Measurements from ENCODE around the gene ZFHX3.

The ZFHX3 gene

GRCh38 chr16:72847187-72848027 is 200.5 kb downstream of the ZFHX3 start:
- no peak for DNase-seq (ENCODE audit: low read depth)

DNA sequence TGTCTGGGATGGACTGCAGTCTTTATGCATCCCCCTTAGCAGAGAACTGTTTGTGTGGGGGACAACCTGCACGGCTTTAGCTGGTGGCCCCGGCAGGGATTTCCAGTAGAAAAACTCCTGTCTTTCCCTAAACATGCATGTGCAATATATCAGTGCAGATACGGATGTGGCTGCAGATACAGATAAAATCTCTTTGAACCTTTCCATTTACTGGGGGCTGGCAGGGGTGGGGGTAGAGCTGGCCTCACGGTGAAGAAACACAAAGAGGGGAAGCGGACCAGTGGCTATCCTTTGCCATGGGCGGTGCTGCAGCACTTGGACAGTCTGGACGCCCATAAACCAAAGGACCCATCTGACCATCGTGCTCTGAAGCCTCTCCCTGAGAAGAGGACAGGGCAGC is 201.3 kb downstream of the ZFHX3 start:
- no peak for DNase-seq (ENCODE audit: low read depth)

DNA sequence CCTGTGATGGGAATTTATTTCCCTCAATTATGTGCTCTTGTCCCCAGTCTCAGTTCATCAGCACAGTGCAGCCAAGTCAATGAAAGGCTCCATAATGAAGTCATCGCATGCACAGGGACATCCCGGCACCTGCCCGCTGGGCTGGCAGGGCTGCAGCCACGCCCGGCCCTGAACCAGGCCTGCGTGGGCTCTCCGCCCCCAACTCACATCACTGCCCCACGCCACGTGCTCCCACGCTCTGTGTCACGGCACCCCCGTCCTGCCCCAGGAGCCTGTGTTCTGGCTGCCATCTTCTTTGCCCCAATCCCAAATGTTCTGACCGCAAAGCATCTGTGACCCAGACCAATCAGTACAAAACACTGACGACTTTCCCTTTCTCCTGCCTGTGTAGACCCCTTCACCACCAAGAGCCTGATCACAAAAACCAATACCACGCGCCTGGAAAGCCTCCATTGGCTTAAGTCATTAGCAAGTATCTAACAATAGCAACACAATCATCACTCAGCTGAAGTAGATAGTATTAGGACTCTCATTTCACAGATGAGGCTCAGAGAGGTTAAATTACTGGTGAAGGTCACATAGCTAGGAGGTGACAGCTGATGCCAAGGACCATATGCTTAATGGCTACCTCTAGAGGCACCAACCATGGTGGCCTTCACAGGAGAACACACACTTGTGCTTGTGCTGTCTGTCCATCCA is 202.5 kb downstream of the ZFHX3 start:
- DNase-seq (ENCODE audit: low read depth), result no peak

GRCh38 chr16:72844225-72844920 is 203.6 kb downstream of the ZFHX3 start:
- no peak for DNase-seq (ENCODE audit: low read depth)

- DNase-seq (ENCODE audit: low read depth), result no peak
Observed at GRCh38 chr16:72841506-72841905, 206.4 kb downstream of the ZFHX3 start.

GRCh38 chr16:72840631-72841381 is 207.1 kb downstream of the ZFHX3 start:
- no peak for DNase-seq (ENCODE audit: low read depth)

DNA sequence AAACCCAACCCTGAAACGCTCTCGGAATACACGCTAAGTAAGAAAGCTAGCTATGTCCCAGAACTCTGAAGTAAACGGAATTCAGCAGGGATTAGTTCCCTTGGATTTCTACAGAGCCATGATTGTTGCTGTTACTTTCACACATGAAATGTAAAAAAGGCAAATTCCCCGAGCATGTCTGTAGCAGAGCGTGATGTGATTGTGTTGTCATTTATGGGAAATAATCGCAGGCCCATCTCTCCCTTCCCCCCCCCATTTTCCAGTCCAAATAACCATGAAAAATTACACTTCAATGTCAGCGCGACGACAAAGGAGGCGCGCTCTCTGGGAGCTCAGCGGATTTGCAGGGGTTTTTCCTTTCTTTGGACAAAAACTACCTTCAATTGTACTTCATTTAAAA is 209.0 kb downstream of the ZFHX3 start:
- no peak for DNase-seq (ENCODE audit: low read depth)

- no peak for DNase-seq (ENCODE audit: low read depth)
Observed at GRCh38 chr16:72838586-72838910, 209.4 kb downstream of the ZFHX3 start.

GRCh38 chr16:72837846-72838585 is 209.9 kb downstream of the ZFHX3 start:
- no peak for DNase-seq (ENCODE audit: low read depth)

GRCh38 chr16:72836985-72837384 is 210.9 kb downstream of the ZFHX3 start:
- DNase-seq (ENCODE audit: low read depth), result no peak

DNA sequence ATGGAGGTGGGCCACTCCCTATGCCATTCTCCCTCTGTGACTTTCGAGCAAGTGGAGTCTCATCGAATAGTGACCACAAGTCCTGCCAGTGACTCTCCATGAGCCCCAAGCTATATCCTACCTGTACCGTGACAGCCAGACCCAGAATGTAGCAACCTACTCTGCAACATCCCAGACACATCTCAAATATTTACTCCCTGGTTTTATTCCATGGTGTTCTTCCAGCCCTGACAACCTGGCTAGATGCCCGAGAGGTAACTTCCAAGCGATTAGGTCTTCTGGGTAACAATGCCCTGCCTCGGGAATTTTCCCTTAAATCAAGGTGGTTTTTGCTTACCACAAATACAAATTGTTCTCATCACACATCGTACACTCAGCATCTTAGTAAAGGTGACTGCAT is 211.7 kb downstream of the ZFHX3 start:
- DNase-seq (ENCODE audit: low read depth), result no peak

GRCh38 chr16:72835086-72835485 is 212.8 kb downstream of the ZFHX3 start:
- DNase-seq (ENCODE audit: low read depth), result no peak

DNA sequence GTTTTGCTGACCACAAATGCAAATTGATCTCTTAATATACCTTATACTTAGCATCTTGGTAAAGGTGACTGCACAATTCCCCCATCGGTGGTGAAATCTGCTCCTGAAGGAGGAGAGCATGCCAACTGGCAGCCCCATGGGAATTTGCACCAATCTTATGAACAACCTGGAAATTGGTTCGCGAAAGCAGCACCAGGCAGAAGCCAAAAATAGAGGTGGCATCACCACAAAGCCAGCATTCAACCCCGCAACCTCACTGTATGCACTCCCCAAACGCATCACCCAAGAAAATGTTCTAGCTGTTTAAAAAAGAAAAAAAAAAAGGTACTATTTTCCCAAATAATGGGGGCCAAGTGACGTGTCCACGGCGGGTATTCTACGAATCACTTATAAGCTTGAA is 213.4 kb downstream of the ZFHX3 start:
- no peak for DNase-seq (ENCODE audit: low read depth)

DNA sequence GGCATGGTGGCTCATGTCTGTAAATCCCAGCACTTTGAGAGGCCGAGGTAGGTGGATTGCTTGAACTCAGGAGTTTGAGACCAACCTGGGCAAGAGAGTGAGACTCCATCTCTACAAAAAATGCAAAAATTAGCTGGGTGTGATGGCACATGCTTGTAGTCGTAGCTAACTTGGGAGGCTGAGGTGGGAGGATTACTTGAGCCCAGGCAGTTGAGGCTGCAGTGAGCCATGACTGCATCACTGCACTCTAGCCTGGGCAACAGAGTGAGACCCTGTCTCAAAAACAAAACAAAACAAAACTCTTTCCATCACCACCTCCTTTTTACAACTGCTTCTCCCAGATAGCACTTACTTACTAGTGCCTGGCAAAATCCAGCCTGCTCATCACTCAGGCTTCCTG is 214.0 kb downstream of the ZFHX3 start:
- DNase-seq (ENCODE audit: low read depth), result no peak

GRCh38 chr16:72833482-72833881 is 214.4 kb downstream of the ZFHX3 start:
- no peak for DNase-seq (ENCODE audit: low read depth)

- no peak for DNase-seq (ENCODE audit: low read depth)
Observed at GRCh38 chr16:72832621-72833248, 215.2 kb downstream of the ZFHX3 start.

- DNase-seq (ENCODE audit: low read depth), result no peak
Observed at GRCh38 chr16:72829846-72830775, 217.8 kb downstream of the ZFHX3 start.

GRCh38 chr16:72827866-72828265 is 220.1 kb downstream of the ZFHX3 start:
- no peak for DNase-seq (ENCODE audit: low read depth)

GRCh38 chr16:72825912-72826621 is 221.9 kb downstream of the ZFHX3 start:
- no peak for DNase-seq (ENCODE audit: low read depth)

All from non-pigmented ciliary epithelial cell (primary cell).